Hematopoietic multipotent progenitor cell treated with erythropoietin and hydrocortisone succinate and interleukin-3 and kit ligand, for 17 days (in vitro differentiated cells): ENCODE data around the gene STARD13.
"Not testable (repeated sequence)": the region's sequence is repeated elsewhere in the genome, so short reads cannot be mapped to it uniquely, and the experiment has no call there.

Source experiments
- DNase-seq: peaks from one replicate; pipeline ENCODE4 v3.0.0-alpha.2; 2015; ENCODE audit warnings: low spot score

STARD13 gene

GRCh38 chr13:33195693-33196464 is 89.7 kb downstream of the STARD13 start:
- DNase-seq = no peak

- DNase-seq = no peak
Measured at GRCh38 chr13:33194820-33195692, 90.5 kb downstream of the STARD13 start.

GRCh38 chr13:33193428-33193974 is 92.1 kb downstream of the STARD13 start:
- DNase-seq = no peak

GRCh38 chr13:33191425-33192210 is 93.9 kb downstream of the STARD13 start:
- DNase-seq = no peak

GRCh38 chr13:33189470-33189869 is 96.1 kb downstream of the STARD13 start:
- DNase-seq = no peak

- no peak for DNase-seq
Measured at GRCh38 chr13:33188093-33188882, 97.3 kb downstream of the STARD13 start.

GRCh38 chr13:33186861-33187291 is 98.7 kb downstream of the STARD13 start:
- DNase-seq = no peak

- DNase-seq = no peak
Measured at GRCh38 chr13:33185853-33186252, 99.7 kb downstream of the STARD13 start.

- no peak for DNase-seq
Measured at GRCh38 chr13:33184530-33184929, 101.0 kb downstream of the STARD13 start.

- no peak for DNase-seq
Measured at GRCh38 chr13:33184112-33184490, 101.5 kb downstream of the STARD13 start.

GRCh38 chr13:33183431-33184111 is 102.0 kb downstream of the STARD13 start:
- DNase-seq = no peak

- DNase-seq = no peak
Measured at GRCh38 chr13:33182729-33183128, 102.8 kb downstream of the STARD13 start.

- DNase-seq = no peak
Measured at GRCh38 chr13:33181264-33181663, 104.3 kb downstream of the STARD13 start.

- no peak for DNase-seq
Measured at GRCh38 chr13:33180122-33180804, 105.3 kb downstream of the STARD13 start.

- DNase-seq = no peak
Measured at GRCh38 chr13:33179463-33179862, 106.1 kb downstream of the STARD13 start.

- no peak for DNase-seq
Measured at GRCh38 chr13:33178209-33178840, 107.2 kb downstream of the STARD13 start.

- not testable (repeated sequence) for DNase-seq
Measured at GRCh38 chr13:33177340-33178208, 108.0 kb downstream of the STARD13 start.

- DNase-seq = no peak
Measured at GRCh38 chr13:33176526-33176925, 109.0 kb downstream of the STARD13 start.

GRCh38 chr13:33175991-33176390 is 109.6 kb downstream of the STARD13 start:
- DNase-seq = no peak
